SK-N-SH (cell line): ENCODE results near the gene PEX12. TPM values are rescaled to one million over a fixed set of nuclear protein-coding genes. Genes with fewer than 3 reads are reported as not detected.

ENCODE experiments used
- polyA plus RNA-seq, 3 experiments: library from polyadenylated mRNA; depleted of rRNA; stranded (reverse); fragments of >200 nt; gene quantifications; 2 replicates each; pipeline ENCODE4 v1.2.3, GENCODE V29; 2012
- small RNA-seq, 7 experiments: library from RNA; depleted of rRNA; stranded (forward); fragments of <200 nt; gene quantifications; one replicate each; pipeline ENCODE3, GENCODE V24; 2012

The PEX12 gene
- polyA plus RNA-seq, 1 of the 3 experiments (the other 2 are of a cell fraction), result 4.3 TPM

Small RNA genes within 50 kb of the gene (small RNA-seq; reads per million reads assigned to genes)
- gene AC004134.1, result 0 reads per million in 7 experiments
- gene AC015911.1, result 0 reads per million in 7 experiments
- 3.7 to 33.5 (median 9.3) reads per million in 7 experiments for gene SNORD7

Other genes with a start within 250 kb of the PEX12 start
- 0.02 TPM in 2 replicates for gene SLFN11, start 204.9 kb downstream of the PEX12 start, polyA plus RNA-seq (2012; rRNA removed)
- gene SLFN12, start 146.1 kb downstream of the PEX12 start, polyA plus RNA-seq (2012; rRNA removed), result 5.6 and 8.0 TPM in 2 replicates
- under 0.01 TPM in 1 of 2 replicates, not detected in the other for gene SLFN13, start 129.8 kb downstream of the PEX12 start, polyA plus RNA-seq (2012; rRNA removed)
- gene SLFN12L, start 40.9 kb downstream of the PEX12 start, polyA plus RNA-seq (2012; rRNA removed), result not detected in 2 replicates
- not detected in 2 replicates for gene SLFN14, start 17.8 kb downstream of the PEX12 start, polyA plus RNA-seq (2012; rRNA removed)
- 97.8 and 135 TPM in 2 replicates for gene AP2B1, start 8.8 kb upstream of the PEX12 start, polyA plus RNA-seq (2012; rRNA removed)
- 4.2 and 4.3 TPM in 2 replicates for gene RASL10B, start 153.1 kb upstream of the PEX12 start, polyA plus RNA-seq (2012; rRNA removed)
- 0.02 TPM in 1 of 2 replicates, not detected in the other for gene GAS2L2, start 174.7 kb upstream of the PEX12 start, polyA plus RNA-seq (2012; rRNA removed)
- 0.05 TPM in 1 of 2 replicates, not detected in the other for gene C17orf50, start 182.3 kb upstream of the PEX12 start, polyA plus RNA-seq (2012; rRNA removed)
- 0.23 and 0.33 TPM in 2 replicates for gene MMP28, start 217.1 kb upstream of the PEX12 start, polyA plus RNA-seq (2012; rRNA removed)
- gene TAF15, start 230.9 kb upstream of the PEX12 start, polyA plus RNA-seq (2012; rRNA removed), result 67.5 and 78.0 TPM in 2 replicates